GM19238 (cell line): ENCODE results near the gene MACROD2.

Experiments
- DNase-seq: peaks from one replicate; pipeline ENCODE4 v3.0.0; 2011; ENCODE audit warnings: low spot score; ENCODE audit not compliant: insufficient read length

The MACROD2 gene

DNA sequence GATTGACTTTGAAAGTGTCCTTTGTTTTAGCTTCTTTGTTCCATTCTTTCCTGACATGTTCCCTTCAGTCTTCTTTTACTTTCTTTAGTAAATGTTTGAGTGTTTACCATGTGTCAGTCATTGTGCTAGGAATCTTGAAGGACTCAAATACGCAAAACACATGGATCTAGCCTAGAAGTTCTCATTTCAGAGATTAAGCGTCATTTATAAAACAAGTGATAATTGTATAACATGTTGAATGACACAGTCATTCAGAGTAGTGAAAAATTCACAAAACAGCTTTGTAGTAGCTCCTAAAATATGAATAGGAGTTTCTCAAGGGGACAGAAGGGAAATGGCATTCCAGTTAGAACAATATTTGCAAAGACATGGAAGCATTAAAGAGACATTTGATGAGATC lies 66.9 kb downstream of the MACROD2 start:
- DNase-seq = no peak

DNA sequence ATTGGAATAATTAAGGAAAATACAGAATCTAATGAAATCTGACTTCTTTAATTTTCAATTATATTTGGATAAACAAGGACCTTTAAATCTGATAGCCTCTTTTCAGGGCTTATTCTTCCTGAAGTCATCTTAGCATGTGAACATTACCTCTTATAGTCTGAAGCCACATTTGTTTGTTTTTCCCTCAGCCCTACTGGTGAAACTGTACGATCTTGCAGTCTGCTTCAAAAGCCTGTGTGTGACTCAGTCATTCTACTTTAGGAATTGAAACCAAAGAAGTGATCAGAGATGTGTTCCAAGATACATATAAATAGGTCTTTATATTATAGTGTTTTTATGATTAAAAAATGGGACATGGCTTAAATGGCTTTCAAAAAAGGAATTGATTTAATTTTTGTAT lies 67.5 kb downstream of the MACROD2 start:
- no peak for DNase-seq

DNA sequence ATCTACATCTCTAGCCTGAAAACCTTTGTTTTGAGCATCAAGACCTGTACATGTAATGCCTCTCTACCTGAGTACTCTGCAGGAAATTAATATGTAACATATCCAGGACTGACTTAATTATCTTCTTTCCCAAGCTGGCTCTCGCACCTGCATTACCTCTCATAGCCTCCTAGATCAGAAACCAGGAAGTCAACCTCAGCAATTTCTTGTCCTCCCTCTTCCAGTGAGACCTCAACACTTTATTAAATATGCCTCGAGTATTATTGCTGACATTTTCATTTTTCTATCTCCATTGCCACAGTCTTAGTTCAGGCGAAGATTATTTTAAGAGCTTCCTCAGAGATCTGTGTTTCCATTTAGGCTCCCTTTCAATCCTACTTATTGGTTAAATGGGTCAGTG lies 69.0 kb downstream of the MACROD2 start:
- DNase-seq = no peak

DNA sequence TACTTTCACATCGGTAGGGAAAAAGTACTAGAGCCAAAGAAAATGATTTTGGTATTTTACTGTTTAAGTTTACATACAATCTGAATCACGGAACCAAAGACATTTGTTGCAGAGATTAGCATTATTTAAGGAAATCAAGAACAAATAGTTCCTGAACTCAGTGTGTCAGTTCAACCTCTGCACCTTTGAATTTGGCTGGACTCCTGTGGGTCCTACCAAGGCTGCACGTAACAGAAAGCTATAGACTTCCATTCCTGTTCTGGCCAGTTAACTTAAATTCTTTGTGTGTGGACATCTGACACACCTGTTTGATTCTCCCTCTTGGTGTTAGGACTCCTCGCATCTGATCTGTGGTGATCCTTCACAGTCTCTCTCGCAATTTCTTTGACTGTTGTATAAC lies 69.6 kb downstream of the MACROD2 start:
- DNase-seq = no peak

DNA sequence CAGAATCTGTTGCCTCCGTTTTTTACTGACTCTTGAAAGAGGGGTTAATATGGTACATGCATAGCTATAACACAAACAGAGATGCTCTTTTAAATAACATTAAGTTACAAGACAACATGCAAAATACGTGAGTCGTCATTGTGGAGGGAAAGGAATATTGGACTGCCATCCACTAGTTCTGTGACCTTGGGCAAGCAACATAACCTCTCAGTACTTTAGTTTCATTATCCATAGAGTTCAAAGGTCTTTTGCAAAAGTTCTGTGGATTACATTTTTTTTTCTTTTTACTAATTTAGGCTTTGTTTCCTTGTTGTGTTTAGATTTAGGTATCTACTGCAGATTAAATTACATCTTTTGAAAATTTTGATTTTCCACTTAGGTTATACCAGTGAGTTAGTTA lies 70.5 kb downstream of the MACROD2 start:
- no peak for DNase-seq

DNA sequence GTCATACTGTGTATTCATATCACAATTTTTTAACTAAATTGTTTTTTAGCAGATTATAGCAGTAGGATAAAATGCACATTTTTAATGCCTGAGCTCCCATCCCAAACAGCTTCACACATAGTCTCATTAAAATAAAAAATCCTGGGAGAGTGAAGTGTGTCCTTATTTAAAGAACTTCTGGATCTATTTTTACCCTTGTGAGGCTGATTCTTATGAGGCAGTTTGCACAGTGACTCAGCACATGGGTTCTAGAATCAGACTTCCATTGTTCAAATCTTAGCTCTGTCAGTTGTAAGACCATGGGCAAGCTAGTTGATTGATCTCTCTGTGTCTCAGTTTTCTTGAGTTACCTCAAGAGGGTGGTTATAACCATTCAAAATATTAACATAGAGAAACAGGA lies 72.3 kb downstream of the MACROD2 start:
- no peak for DNase-seq

DNA sequence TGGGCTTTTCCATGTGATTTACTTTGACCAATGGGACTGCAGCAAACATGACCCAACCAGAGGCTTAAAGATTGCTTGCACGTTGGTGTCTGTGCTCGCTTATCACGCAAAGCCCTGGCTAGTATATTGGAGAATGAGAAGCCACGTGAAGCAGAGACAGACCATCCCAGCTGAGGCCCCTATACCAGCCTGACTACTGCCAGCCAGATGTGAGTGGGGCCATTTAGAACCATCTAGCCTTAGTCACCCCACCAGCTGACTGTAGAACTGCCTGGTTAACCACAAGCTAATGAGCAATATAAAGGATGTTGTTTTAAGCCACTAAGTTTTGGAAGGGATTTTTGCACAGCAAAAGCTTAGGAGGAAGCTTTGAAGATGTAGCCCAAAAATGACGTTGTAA lies 74.5 kb downstream of the MACROD2 start:
- no peak for DNase-seq

DNA sequence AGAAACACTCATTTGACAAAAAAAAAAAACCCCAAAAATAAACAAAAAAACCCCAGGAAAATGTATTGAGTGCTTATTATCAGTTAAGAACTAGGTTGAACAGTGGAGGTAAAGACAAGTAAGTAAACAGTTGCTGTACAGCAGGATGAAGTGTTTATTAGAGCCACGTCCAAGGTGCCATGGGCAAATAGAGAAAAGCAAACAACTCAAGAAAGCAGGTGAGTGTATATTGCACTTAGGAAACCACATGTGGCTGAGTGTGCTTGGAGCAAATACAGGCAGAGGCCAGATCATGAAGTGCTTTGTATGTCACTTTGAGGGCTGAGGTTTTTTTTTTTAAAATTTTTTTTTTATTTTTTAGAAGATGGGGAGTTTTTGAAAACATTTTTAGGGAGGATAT lies 98.3 kb downstream of the MACROD2 start:
- DNase-seq = no peak

DNA sequence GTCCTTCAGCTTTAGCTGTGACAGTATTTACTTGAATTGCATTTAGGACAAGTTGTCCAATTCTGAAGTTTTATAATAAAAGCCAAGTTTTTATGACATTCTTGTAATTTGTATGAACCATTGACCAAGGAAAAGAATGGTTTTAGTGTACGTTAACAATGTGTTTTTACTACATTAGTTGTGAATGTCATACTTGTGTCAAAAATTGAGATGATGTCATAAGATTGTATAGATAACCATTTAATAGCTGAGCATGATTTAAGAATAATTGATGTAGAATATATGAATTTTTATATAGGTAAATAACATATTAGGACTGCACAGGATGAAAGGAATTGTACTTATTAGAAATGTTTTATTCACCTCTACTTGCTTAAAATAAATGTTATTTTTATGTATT lies 102.9 kb downstream of the MACROD2 start:
- DNase-seq = no peak

DNA sequence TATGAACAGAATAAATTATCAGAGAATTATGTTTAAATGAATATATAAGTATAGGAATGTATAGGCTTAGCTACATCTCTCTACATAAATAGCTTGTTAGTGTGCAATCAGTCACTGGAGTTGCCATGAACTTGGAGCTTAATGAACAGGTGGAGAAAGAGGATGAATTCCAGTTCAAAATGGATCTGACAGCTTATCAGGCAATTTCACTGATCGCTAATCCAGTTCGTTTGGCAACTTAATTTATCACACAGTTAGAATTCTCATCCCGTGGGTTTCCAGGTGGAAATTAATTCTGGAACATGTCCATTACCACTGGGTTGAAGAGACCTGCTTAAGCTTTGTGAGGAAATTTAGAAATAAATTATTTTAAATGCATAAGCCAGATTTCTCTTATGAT lies 118.1 kb downstream of the MACROD2 start:
- no peak for DNase-seq

DNA sequence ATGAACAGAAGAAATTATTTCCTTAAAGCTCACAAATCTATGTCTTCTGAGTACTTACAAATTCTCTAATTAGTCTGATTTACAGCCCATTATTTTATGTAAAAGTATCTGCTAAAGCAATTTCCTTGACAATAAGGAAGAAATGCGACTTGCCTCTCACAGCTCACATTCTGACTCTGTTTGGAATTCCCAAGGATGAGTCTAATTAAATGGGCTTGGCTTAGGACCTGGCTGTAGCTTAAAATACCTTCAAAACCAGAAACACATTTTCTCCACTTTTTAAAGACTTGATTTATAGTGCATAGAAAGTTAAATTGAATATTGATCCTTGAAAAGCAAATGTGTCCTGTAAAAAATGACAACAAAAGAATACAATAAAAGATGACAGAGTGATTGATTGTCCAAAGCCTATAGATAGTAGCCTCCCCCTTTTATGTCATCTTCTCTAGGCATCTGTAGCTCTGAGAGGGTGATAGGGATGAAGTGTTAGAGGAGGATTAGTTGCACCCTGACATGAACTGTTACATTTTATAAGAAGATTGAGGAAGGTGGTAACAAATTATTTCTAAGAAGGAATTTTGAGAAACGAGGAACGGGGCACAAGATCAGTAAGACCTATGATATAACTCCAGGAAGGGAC lies 118.9 kb downstream of the MACROD2 start:
- DNase-seq = no peak

DNA sequence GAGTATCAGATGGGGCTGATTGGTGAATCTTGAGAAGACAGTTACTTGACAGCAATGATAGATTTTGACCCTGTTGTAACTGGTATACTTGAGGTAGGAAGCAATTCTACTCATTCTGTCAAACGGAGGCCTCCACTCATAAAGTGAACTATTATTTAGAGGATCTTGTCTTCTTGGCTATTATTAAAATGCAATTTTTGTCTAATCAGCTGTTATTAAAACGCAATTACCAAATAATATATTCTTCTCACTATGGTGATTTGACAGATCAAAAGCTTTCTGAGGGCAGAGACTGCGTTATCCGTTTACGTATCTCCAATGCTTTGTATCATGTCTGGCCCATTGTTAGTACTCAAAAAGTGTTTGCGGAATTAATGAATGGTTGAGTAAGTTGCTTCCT lies 120.7 kb downstream of the MACROD2 start:
- no peak for DNase-seq

DNA sequence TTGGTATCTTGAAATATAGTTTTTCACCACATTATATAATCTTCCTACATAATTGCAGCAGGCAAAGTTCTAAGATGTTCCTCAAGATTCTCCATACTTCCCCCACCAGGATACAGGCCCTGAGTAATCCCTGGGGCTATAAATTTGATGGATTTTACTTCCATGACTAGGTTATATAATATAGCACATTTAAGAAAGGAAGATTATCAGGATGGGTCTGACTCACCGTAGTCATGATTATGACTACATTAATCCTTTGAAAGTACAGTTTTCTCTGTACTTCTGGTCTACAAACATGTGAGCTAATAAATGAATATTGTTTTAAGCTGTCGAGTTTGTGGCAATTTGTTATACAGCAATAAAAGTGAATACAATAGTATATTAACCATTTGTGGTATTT lies 122.5 kb downstream of the MACROD2 start:
- no peak for DNase-seq

DNA sequence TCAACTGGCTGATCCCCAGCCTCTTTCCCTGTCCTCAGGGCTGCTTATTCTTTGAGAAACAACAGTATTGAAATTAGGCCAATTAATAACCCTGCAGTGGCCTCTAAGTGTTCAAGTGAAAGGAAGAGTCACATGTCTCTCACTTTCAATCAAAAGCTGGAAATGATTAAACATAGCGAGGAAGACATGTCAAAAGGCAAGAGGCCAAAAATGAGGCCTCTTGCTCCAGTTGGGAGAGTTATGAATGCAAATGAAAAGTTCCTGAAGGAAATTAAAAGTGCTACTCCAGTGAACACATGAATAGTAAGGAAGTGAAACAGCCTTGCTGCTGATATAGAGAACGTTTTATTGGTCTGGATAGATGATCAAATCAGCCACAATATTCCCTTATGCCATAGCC lies 131.5 kb downstream of the MACROD2 start:
- no peak for DNase-seq

DNA sequence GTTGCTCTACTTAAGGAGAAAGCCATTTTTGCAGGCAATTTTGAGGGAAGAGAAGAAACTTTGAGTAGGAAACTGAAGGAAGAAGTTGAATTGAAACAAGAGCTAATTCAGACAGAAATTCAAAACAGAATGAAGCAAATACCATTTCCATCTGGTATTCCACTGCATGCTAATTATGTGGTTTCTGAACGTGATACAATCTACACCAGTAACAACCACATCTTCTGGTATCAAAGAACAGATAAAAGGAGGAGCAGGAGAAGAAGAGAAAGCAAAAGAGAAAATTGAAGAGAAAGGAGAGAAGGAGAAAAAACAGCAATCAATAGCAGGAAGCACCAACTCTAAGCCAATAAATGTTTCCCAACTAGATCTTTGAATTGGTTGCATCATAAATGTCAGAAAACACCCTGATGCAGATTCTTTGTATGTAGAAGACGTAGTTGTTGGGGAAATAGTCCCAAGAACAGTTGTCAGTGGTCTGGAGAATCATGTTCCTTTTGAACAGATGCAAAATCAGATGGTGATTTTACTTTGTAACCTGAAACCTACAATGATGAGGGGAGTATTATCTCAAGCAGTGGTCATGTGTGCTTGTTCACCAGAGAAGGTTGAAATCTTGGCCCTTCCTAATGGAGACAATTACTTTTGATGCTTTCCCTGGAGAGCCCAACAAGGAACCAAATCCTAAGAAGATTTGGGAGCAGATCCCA lies 132.4 kb downstream of the MACROD2 start:
- DNase-seq = no peak

DNA sequence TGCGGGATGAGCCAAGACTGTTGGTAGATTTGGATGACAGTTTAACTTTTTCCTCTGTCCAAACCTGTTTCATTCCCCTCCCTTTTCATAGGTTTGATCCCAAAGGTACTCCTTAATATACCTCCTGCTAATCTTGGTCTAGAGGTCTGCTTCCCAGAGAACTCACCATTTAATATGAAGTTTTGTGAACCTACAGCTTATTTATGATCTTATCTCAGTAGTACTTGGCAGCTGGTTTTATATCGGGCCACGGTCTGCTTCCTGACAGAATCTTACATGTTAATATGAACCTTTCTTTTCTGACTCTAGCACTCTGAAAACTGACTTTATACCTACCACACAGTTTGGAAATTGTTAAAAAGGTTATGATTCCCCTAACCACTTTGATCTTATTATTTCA lies 138.7 kb downstream of the MACROD2 start:
- DNase-seq = no peak

DNA sequence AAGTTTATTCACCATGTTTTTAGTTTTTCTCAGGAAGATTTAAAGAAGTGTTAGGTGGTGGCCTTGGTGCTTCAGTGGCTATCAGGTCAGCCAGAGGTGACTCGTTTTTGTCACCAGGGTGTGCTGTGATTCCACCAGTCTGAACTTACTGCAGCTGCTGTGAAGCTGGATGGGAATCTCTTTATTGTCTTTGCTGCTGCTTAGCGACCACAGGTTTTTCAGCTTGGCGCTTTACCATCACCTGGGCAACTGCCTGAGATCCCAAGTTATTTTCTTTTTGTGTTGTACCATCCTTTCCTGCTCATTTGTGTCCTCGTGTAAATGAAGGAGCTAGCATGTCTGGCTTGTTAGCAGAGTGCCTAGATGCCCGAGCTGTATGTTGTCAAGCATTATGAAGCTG lies 146.9 kb downstream of the MACROD2 start:
- no peak for DNase-seq

DNA sequence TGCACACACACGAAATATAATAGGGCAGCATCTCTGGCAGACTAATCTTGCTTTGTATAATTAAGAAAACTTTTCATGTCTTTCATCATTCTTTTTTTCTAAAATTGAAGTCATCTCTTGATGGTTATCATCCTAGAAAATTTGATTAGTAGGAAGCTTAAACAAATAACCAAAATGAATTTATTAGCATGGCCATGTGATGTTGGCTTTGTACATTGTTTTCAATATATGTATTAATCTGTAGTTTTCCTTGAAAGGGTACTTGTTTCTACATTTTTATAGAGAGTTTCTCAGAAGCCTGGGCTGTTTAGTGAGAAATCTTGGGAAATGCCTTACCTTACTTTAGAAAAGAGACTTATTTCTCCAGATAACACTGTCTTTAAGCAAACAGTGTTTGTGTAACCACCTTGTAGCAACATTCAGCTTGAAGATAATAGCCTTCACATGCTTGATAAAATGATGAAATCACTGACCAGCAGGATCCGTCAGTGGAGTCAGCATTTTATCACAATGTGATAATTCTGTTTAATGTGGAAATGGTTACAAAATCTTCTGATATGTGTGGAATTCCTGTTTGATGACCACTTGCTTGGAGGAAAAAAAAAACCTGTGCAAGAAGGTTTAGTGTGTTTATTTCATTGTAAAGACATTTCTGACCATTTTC lies 147.8 kb downstream of the MACROD2 start:
- no peak for DNase-seq

DNA sequence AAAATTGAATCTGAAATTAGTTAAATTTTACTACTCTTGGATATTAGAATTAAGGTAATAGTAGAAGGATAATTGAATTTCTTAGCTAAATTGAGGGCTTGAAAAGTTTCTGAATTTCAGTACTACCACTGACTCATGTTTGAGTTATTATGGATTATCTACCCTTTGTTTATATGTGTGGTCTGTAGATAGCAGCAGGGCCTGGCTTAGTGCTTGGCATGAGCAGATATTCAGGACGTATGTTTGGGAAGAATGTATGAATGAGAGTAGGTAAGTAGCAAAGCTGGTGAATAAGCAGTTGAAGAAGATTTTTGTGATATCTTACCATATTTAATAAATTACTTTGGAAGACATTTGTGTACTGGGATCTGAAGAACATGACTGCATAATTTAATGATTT lies 152.7 kb downstream of the MACROD2 start:
- no peak for DNase-seq

DNA sequence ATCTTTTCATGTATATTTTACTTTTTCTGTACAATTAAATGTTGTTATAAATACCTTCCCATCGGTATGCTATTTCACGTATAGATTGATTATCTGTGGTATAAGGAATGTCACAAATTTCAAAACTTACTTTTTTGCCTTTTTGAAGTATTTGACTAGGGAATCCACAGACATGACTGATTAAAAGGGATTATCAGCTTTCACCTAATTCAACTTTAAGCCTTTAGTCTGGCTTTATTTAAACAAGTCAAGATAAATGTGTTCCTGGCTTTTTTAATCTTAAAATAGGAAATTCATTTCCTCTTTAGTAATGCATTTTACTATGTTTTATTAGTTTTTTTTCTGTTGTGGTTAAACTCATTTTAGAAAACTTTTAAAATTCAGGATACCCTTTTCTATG lies 160.0 kb downstream of the MACROD2 start:
- DNase-seq = no peak

DNA sequence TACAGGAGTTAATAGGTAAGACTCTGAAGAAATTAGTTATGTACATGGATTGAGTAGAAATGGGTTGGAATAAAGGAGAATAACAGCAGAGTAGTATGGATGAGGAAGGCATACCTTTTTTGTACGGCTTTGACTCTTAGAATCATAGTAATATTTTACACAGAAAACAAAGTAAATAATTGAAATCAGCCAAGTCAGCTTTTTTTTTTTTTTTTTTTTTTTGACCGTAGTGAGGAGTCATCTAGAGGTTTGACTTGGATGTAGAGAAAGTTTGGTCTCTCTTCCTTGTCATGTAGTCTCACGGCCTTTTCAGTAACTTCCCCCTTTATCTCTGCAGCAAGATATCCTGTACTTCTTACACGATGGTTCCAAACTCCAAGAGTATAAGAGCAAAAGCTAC lies 183.2 kb downstream of the MACROD2 start:
- DNase-seq = no peak

DNA sequence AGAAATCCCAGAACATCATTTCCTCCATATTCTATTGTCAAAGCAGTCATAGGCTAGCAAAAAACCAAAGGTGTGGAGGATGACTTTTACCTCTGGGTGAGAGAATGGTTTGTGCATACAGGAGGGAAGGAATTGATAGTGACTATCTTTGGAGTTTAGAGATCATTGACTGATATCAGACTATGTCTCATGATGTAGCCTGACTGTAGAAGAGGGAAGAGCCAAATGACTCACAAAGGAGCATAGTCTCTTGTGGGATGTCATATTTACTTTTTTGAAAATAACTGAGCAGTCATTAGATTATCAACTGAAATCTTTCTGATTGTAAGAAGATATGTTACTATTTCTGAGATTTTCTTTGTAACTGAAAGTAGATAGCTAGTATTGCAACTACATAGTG lies 183.6 kb downstream of the MACROD2 start:
- DNase-seq = no peak

DNA sequence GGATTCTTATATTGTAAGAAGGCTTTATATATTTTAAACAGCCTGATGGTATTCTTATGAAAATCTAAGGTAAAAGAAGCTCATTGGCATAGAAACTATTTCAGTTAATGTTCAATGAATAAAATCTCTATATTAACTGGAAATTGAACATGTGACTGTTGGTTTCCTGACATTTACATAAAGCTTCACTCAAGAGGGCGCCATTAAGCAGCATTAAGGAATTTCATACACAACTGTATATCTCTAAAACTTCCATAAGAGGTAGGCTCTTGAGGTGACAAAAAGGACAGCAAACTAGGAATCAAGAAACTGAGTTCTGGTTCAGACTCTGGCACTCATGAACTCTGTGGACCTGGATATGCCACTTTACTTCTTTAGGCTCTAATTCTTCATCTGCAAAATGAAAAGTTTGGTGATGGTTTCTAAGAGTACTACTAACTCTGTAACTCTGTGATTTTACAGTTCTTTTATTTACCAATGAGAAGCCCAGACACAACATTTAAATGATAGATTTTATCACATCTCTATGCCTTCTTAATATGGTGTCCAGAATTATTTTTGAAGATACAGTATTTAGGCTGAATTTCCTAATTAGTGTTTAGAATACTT lies 194.6 kb downstream of the MACROD2 start:
- DNase-seq = no peak
